Dendritic cell treated with granulocyte-macrophage colony-stimulating factor and Interleukin-4, amounts not matched to agents 40 ng/mL and 50 ng/mL, for 4 days (primary cell): ENCODE data around the gene OR7G2.
A peak's percentile ranks its signal among the peaks of the same experiment; 100 is the strongest.

Source experiments
- H3K27ac Mint-ChIP-seq: one replicate; pipeline ENCODE4 v1.8.0; 2022; ENCODE audit warnings: mild to moderate bottlenecking, mixed read lengths
- H3K27me3 Mint-ChIP-seq: one replicate; pipeline ENCODE4 v1.8.0; 2022; ENCODE audit warnings: mild to moderate bottlenecking, mixed read lengths
- H3K36me3 Mint-ChIP-seq: one replicate; pipeline ENCODE4 v1.8.0; 2022; ENCODE audit warnings: low read depth, mixed read lengths
- H3K4me1 Mint-ChIP-seq: one replicate; pipeline ENCODE4 v1.8.0; 2022; ENCODE audit warnings: low read depth, mixed read lengths
- H3K4me3 Mint-ChIP-seq: one replicate; pipeline ENCODE4 v1.8.0; 2022; ENCODE audit warnings: mild to moderate bottlenecking, moderate library complexity, mixed read lengths
- H3K9me3 Mint-ChIP-seq: one replicate; pipeline ENCODE4 v1.8.0; 2022; ENCODE audit warnings: mixed read lengths
- intact Hi-C: fragments of 100-400 bp; cut with micrococcal nuclease; formaldehyde crosslinking; loops from one replicate; pipeline ENCODE4 v1.15.0; 2022

The OR7G2 gene

GRCh38 chr19:9107375-9107774 lies at the start of gene OR7G2:
Gene OR7G2, minus strand, starts transcription at chr19:9107475. Its CDS starts 4,232 bp downstream, at chr19:9103243.
- no peak within 1 kb of the TSS for H3K4me3 Mint-ChIP-seq
- H3K27ac Mint-ChIP-seq: no peak within 1 kb of the TSS
- no peaks in the 10 kb centered on the region for H3K36me3 Mint-ChIP-seq
- no peaks in the 10 kb centered on the region for H3K9me3 Mint-ChIP-seq
- H3K4me1 Mint-ChIP-seq: no peaks in the 10 kb centered on the region
- intact Hi-C loops: no loop called here
- H3K27me3 Mint-ChIP-seq: peaks cover 5% of the 10 kb centered on the region

- intact Hi-C loops: no loop called here
- peaks cover 100% of the 10 kb centered on the region for H3K36me3 Mint-ChIP-seq
- no peaks in the 10 kb centered on the region for H3K27me3 Mint-ChIP-seq
- peak overlapping the region; percentile 67 for H3K27ac Mint-ChIP-seq
- peaks cover 63% of the 10 kb centered on the region for H3K9me3 Mint-ChIP-seq
- H3K4me3 Mint-ChIP-seq: peak overlapping the region; percentile 46
- peaks cover 47% of the 10 kb centered on the region for H3K4me1 Mint-ChIP-seq
These were observed 49.0 kb upstream of the OR7G2 start for GRCh38 chr19:9156304-9156703.

- Mint-ChIP-seq H3K27me3 (no peaks in the 10 kb centered on the region), H3K9me3 (peaks cover 63% of the 10 kb centered on the region), H3K27ac (peak overlapping the region; percentile 67), H3K4me3 (no peak overlapping the region), H3K36me3 (peaks cover 100% of the 10 kb centered on the region), H3K4me1 (peaks cover 54% of the 10 kb centered on the region)
- intact Hi-C loops: no loop called here
These were observed 48.3 kb upstream of the OR7G2 start for GRCh38 chr19:9155591-9155990.

- Mint-ChIP-seq H3K9me3 (peaks cover 67% of the 10 kb centered on the region), H3K27ac (no peak overlapping the region), H3K36me3 (peaks cover 100% of the 10 kb centered on the region)
These were observed 44.1 kb upstream of the OR7G2 start for GRCh38 chr19:9151367-9151766.

DNA sequence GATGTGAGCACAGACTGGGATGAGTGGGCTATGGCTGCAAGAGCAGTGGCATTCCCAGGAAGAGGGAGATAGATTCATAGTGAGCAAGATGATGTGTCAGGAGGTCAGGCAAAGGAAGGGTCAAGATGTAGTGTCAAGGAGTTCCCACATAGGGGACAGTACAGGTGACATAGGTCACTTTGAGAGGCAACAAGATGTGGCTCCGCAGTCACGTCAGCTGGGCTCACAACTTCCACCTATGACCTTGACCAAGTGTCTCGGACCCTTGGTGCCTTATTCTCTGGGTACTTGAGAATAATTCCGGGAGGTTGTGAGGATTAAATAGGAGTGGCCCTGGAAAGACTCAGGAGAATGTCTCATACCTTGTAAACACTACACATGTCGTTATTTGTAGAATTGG lies 43.4 kb upstream of the OR7G2 start:
- peaks cover 100% of the 10 kb centered on the region for H3K36me3 Mint-ChIP-seq
- H3K9me3 Mint-ChIP-seq: peaks cover 72% of the 10 kb centered on the region
- H3K4me3 Mint-ChIP-seq: no peak overlapping the region
- intact Hi-C loops: no loop called here
- H3K4me1 Mint-ChIP-seq: peaks cover 65% of the 10 kb centered on the region
- no peaks in the 10 kb centered on the region for H3K27me3 Mint-ChIP-seq
- peak overlapping the region; percentile 25 for H3K27ac Mint-ChIP-seq

More at GRCh38 chr19:9151367-9151766, 44.1 kb upstream of the OR7G2 start:
- intact Hi-C loops: no loop called here
- no peak overlapping the region for H3K4me3 Mint-ChIP-seq
- no peaks in the 10 kb centered on the region for H3K27me3 Mint-ChIP-seq
- H3K4me1 Mint-ChIP-seq: peaks cover 72% of the 10 kb centered on the region

- Mint-ChIP-seq H3K9me3 (peaks cover 78% of the 10 kb centered on the region), H3K36me3 (peaks cover 100% of the 10 kb centered on the region), H3K27me3 (no peaks in the 10 kb centered on the region), H3K27ac (peak overlapping the region; percentile 25), H3K4me1 (peaks cover 58% of the 10 kb centered on the region), H3K4me3 (no peak overlapping the region)
- intact Hi-C loops: no loop called here
These were observed 42.7 kb upstream of the OR7G2 start for GRCh38 chr19:9149997-9150396.

DNA sequence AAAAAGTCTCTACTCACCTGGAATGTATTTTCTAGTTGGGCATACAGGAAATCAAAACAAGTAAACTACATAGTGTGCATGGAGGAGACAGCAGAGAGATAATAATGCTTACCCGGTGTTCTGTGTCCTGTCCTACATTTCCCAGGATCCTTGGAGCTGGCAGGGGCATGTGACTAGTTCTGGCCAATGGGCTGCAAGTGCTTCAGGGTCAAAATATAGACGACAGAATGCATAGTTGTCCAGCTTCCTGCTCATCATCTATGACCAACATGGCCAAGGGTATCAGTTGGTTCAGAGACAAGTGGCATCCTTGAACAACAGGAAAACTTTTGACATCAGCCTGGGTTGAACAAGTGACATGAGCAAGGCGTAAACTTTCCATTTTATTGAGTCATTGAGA lies 41.4 kb upstream of the OR7G2 start:
- Mint-ChIP-seq H3K4me3 (no peak overlapping the region), H3K36me3 (peaks cover 100% of the 10 kb centered on the region), H3K4me1 (peaks cover 45% of the 10 kb centered on the region), H3K27me3 (no peaks in the 10 kb centered on the region), H3K9me3 (peaks cover 88% of the 10 kb centered on the region), H3K27ac (peak overlapping the region; percentile 25)
- intact Hi-C loops: no loop called here

GRCh38 chr19:9146882-9147281 lies 39.6 kb upstream of the OR7G2 start:
- Mint-ChIP-seq H3K9me3 (peaks cover 74% of the 10 kb centered on the region), H3K36me3 (peaks cover 100% of the 10 kb centered on the region), H3K4me3 (no peak overlapping the region), H3K27me3 (no peaks in the 10 kb centered on the region), H3K4me1 (peaks cover 45% of the 10 kb centered on the region), H3K27ac (no peak overlapping the region)
- intact Hi-C loops: no loop called here

DNA sequence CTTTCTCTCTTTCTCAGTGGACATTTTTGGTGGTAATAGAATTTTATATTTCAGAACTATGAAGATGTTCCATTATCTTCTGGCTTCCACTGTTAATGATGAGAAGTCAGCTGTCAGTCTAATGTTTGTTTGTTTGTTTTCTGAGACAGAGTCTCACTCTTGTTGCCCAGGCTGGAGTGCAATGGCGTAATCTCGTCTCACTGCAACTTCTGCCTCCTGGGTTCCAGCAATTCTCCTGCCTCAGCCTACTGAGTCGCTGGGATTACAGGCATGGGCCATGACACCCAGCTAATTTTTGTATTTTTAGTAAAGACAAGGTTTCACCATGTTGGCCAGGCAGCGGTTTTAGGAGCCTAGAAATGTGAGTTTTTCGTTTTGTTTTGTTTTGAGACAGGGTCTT lies 37.6 kb upstream of the OR7G2 start:
- Mint-ChIP-seq H3K4me1 (peaks cover 41% of the 10 kb centered on the region), H3K27ac (no peak overlapping the region), H3K4me3 (no peak overlapping the region), H3K9me3 (peaks cover 56% of the 10 kb centered on the region), H3K36me3 (peaks cover 99% of the 10 kb centered on the region), H3K27me3 (no peaks in the 10 kb centered on the region)
- intact Hi-C loops: no loop called here

DNA sequence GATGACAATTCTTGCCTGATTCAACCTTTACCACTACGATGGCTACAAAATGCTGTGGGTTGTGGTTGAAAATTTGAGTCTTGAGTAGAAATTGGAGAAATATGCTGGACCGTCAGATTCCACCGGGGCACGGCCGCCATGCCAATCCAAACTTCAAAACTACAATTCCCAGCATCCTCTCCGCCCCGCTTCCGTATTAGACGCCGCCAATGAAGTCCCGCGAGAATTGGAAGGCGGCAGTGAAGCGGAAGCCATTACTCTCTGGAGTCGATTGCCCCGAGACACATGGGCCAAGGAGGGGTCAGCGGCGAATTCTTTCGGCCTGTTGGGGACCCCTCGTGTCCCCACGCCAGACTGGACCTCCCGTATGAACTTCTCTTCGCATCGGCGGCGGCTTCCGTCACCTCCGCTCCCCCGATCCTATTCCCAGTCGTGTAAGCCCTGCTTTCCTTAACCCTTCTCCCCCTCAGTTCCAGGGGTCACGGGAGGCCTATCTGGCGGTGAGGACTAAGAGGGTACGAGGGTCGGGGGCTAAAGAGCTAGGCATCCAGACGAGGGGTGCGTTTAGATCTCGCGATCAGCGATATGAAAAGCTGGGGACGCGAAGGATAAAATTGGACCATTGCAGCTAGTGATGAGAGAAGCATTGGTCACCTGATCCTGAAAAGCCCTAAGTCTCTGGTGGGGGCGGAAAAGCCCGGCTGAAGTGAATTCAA lies 33.0 kb upstream of the OR7G2 start, which contains the start of gene ZNF317:
Gene ZNF317, plus strand, starts transcription at position 239 of the 716 bp plus-strand sequence. CDS start 15,620 bp downstream, outside the sequence.
- Mint-ChIP-seq H3K36me3 (peaks cover 53% of the 10 kb centered on the region), H3K27me3 (peaks cover 5% of the 10 kb centered on the region), H3K4me1 (peaks cover 38% of the 10 kb centered on the region), H3K4me3 (peak within 1 kb of the TSS; percentile 98), H3K27ac (peak within 1 kb of the TSS; percentile 92), H3K9me3 (peaks cover 21% of the 10 kb centered on the region)
- intact Hi-C loops: loop anchor here (1.0 kb wide), 1 partner anchor 169 kb away; the partner anchor contains the start of gene ZNF699

DNA sequence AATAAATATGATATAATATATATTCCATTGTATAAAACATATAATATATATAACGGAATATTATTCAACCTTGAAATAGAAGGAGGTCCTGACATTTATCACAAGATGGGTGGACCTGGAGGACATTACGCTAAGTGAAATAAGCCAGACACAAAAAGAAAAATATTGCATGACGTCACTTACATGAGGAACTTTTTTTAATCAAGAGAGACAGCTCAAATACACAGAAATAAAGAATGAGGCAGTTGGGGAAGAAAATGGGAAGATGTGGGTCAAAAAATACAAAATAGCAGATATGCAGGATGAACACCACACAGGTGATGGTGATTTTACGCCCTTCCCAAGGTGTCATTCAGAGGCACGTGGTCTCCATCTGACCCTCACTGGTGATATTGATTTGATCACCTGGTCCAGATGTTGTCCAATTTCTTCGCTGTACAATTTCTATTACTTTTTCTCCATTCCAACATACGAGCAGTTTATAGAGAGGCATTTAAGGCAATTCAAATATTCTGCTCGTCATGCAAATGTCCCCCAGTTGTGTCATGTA lies 32.4 kb upstream of the OR7G2 start:
- H3K9me3 Mint-ChIP-seq: peaks cover 14% of the 10 kb centered on the region
- intact Hi-C loops: loop anchor here (1.0 to 5.0 kb wide), 4 partner anchors 170 to 653 kb away; partner anchors contain the start of genes ZNF561 and ZNF699
- H3K36me3 Mint-ChIP-seq: peaks cover 47% of the 10 kb centered on the region
- H3K27ac Mint-ChIP-seq: peak overlapping the region; percentile 92
- H3K4me3 Mint-ChIP-seq: peak overlapping the region; percentile 98
- H3K27me3 Mint-ChIP-seq: peaks cover 5% of the 10 kb centered on the region
- H3K4me1 Mint-ChIP-seq: peaks cover 40% of the 10 kb centered on the region

- intact Hi-C loops: no loop called here
- Mint-ChIP-seq H3K4me1 (peaks cover 41% of the 10 kb centered on the region), H3K9me3 (no peaks in the 10 kb centered on the region), H3K4me3 (no peak overlapping the region), H3K27me3 (peaks cover 4% of the 10 kb centered on the region), H3K36me3 (no peaks in the 10 kb centered on the region), H3K27ac (no peak overlapping the region)
These were observed 25.1 kb upstream of the OR7G2 start for GRCh38 chr19:9132422-9132821.

- H3K27ac Mint-ChIP-seq: peak overlapping the region; percentile 74
- H3K4me1 Mint-ChIP-seq: peaks cover 46% of the 10 kb centered on the region
- H3K4me3 Mint-ChIP-seq: no peak overlapping the region
- H3K9me3 Mint-ChIP-seq: no peaks in the 10 kb centered on the region
- intact Hi-C loops: no loop called here
- H3K27me3 Mint-ChIP-seq: peaks cover 11% of the 10 kb centered on the region
- no peaks in the 10 kb centered on the region for H3K36me3 Mint-ChIP-seq
These were observed 23.7 kb upstream of the OR7G2 start for GRCh38 chr19:9130965-9131364.

- Mint-ChIP-seq H3K9me3 (no peaks in the 10 kb centered on the region), H3K27me3 (peaks cover 11% of the 10 kb centered on the region), H3K36me3 (no peaks in the 10 kb centered on the region), H3K27ac (peak overlapping the region; percentile 17), H3K4me1 (peaks cover 37% of the 10 kb centered on the region), H3K4me3 (no peak overlapping the region)
- intact Hi-C loops: no loop called here
These were observed 20.9 kb upstream of the OR7G2 start for GRCh38 chr19:9128171-9128570.
